ENCODE data around the gene RUNDC3A.

DNA sequence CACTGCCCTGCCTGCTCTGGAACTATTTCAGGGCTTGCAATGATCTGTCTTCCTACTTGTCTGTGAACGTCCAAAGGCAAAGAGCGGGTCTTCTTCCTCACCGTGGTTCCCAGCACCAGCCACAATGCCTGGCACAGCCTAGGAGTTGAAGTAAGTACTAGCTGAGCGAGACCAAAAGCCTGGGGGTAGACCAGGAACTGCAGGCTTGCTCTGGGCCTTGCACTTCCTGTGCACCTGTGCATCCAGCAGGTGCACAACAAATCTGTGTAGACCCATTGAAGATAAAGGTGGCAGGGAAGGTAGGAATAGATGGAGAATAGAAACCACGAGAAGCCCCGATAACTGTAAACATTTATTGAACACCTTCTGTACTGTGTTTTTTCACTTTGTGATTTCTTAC, 50.6 kb downstream of the RUNDC3A start:
- no peak for TF ChIP-seq JUN (IDR thresholded peaks at IDR 0.05; ENCODE audit: low read depth, low read length)
- TF ChIP-seq, protein P1, sequence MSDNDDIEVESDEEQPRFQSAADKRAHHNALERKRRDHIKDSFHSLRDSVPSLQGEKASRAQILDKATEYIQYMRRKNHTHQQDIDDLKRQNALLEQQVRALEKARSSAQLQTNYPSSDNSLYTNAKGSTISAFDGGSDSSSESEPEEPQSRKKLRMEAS (IDR thresholded peaks at IDR 0.05), result no peak
- TF ChIP-seq EP300 (IDR thresholded peaks at IDR 0.05; ENCODE audit: borderline replicate concordance in 1 of 2, low read depth in 2 of 2, low read length in 2 of 2), result no peak
